ENCODE data around the gene SYNE1. TPM values are rescaled to one million over a fixed set of nuclear protein-coding genes. Genes with fewer than 3 reads are reported as not detected.
"Not testable (repeated sequence)": the region's sequence is repeated elsewhere in the genome, so short reads cannot be mapped to it uniquely, and the experiment has no call there.

Gene SYNE1
- polyA plus RNA-seq, 4 donors, result 49.9 to 88.5 (median 86.0) TPM

DNA sequence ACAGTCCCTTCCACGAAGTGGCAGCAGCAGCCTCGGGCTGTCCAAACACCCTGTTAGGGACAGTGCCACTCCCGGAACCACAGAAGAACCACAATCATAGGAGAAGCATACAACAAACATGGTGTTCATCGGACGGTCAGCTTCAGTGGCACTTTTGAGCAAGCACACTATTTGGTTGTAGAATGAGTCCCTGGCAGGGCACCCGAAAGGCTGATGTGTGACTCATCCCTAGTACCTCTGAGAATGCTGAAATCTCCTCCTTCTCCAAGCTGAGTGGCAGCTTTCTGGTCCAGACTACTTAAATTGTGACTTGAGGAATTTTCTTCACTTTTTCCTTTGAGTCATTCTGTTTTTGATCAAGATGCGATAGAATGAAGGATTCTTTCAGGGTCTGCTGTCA, 547.2 kb downstream of the SYNE1 start:
- no peak for DNase-seq (ENCODE audit: low read depth in 4 of 4, low spot score in 3 of 4)

DNA sequence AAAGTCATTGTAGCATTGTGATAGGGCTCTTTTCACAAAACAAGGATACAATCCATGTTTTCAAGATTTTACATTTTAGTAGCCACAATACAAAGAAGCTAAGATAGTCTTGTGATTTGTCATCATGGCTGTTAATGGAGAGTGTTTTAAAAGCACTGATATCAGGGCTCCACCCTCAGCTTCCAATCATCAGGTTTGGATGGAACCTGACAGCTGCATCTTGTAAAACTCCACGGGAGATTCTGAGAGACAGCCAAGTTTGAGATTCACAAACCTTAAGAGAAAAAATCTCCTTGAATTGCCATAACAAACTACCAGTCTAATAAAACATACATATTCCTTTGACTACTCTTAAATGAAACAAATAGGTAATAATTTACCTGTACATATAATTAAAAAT, 549.5 kb downstream of the SYNE1 start:
- DNase-seq (ENCODE audit: low read depth in 4 of 4, low spot score in 3 of 4), result no peak

DNA sequence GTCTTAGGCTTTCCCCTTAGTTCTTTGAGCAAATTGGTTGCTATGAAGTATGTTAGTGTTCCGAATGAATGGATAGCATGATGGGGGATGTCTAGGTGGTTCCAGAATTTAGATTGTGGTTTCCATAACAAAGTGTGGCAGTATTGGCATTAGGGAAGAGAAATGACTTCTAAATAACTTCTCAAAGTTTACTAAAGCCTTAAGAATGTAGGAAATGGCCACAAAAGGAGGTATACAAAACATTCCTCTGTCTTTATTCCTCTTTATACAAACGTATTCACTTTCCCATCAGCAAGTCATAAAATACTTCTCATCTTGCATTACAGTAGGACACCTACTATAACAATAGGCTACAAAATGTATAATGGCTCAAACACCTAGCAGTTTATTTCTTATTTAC, 550.1 kb downstream of the SYNE1 start:
- DNase-seq (ENCODE audit: low read depth in 4 of 4, low spot score in 3 of 4), result no peak

DNA sequence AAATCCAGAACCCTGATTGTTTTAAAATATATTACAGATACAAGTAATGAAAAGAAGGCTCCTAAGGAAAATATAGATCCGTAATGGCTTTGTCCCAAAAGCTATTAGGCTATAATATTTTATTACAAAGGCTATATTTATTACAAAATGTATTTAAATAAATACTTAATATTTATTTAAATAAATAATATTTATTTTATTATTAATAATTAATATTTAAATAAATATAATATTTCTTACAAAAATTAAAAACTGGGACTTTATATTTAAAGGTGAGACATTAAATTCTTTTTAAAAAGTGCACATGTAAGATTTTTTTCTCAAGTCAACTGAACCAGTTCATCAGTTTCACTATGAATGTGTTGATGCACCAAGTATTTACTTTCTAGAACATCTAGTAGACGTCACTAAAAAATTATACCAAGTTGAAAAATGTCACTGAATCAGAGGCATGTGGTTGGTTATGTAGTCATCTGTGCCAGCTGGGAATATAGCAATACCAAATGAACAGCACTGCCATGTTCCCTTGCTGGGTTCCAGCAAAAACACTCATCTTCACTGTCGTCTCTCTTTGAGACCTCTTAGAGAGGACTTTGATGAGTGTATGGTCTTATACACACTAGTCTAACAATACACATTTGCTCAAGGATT, 550.8 kb downstream of the SYNE1 start:
- no peak for DNase-seq (ENCODE audit: low read depth in 4 of 4, low spot score in 3 of 4)

- DNase-seq (ENCODE audit: low read depth in 4 of 4, low spot score in 3 of 4), result no peak
Measured at GRCh38 chr6:152085451-152085921, 551.7 kb downstream of the SYNE1 start.

- DNase-seq (ENCODE audit: low read depth in 4 of 4, low spot score in 3 of 4), result no peak
Measured at GRCh38 chr6:152078804-152079203, 558.4 kb downstream of the SYNE1 start.

GRCh38 chr6:152078001-152078400, 559.2 kb downstream of the SYNE1 start:
- DNase-seq (ENCODE audit: low read depth in 4 of 4, low spot score in 3 of 4), result no peak

DNA sequence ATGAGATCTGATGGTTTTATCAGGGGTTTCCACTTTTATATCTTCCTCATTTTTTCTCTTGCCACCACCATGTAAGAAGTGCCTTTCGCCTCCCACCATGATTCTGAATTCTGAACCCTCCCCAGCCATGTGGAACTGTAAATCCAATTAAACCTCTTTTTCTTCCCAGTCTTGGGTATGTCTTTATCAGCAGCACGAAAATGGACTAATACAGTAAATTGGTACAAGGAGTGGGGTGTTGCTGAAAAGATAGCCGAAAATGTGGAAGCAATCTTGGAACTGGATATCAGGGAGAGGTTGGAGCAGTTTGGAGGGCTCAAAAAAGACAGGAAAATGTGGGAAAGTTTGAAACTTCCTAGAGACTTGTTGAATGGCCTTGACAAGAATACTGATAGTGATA, 560.9 kb downstream of the SYNE1 start:
- not testable (repeated sequence) for DNase-seq (ENCODE audit: low read depth in 4 of 4, low spot score in 3 of 4)

- DNase-seq (ENCODE audit: low read depth in 4 of 4, low spot score in 3 of 4), result no peak
Measured at GRCh38 chr6:152071843-152072242, 565.3 kb downstream of the SYNE1 start.

Other genes starting within 250 kb of the SYNE1 start
- 10 to 100 TPM; 13.4 to 20.4 (median 16.2) TPM for gene MYCT1, start 60.5 kb upstream of the SYNE1 start, polyA plus RNA-seq (ENCODE audit: insufficient read length in 4 of 4)
- gene VIP, start 113.4 kb upstream of the SYNE1 start, polyA plus RNA-seq (ENCODE audit: insufficient read length in 4 of 4), result 1 to 10 TPM in 2 of 4 donors, under 1 TPM in 2; 0.68 to 1.8 (median 1.2) TPM